Activated naive CD4-positive, alpha-beta T cell treated with anti-CD3 and anti-CD28 coated beads, Interleukin-2, amount 50 U/mL, for 16 hours (primary cell): Measurements from ENCODE around the gene ARID2.

ENCODE experiments used
- DNase-seq: peaks from one replicate; pipeline ENCODE4 v3.0.0-alpha.2; 2020

The ARID2 gene

DNA sequence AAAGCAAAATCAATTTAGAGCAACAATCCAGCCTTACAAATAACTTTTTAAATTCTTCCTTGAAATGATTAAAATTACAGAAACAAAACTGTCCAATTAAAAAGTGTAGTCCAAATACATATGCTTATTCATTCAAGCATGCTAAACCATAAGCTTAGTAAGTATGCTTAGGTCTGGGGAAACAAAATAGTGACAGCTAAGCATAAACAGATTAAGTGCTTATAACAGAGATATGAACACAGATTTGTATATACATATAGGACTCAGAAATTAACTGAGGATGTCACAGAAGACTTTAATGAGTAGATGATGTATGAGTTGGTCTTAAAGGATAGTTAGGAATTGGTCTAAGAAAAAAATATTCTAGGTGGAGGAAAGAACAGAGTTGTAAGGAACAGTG is 219.0 kb downstream of the ARID2 start:
- no peak for DNase-seq
